CD4-positive, alpha-beta T cell treated with Interleukin-4 for 4 hours (primary cell): ENCODE measurements around the gene VPS51.

Experiments
- DNase-seq: peaks from one replicate; pipeline ENCODE4 v3.0.0-alpha.2; 2020

Gene VPS51

GRCh38 chr11:65095974-65096806 lies at the start of gene VPS51:
VPS51 (plus strand) TSS chr11:65096214; CDS start chr11:65096251, 37 bp downstream.
- peak; percentile 89 for DNase-seq

GRCh38 chr11:65047581-65048422 lies 48.2 kb upstream of the VPS51 start:
- no peak for DNase-seq

- DNase-seq: no peak
These were observed 44.6 kb upstream of the VPS51 start for GRCh38 chr11:65051398-65051858.

- DNase-seq: peak; percentile 12
These were observed 42.0 kb upstream of the VPS51 start for GRCh38 chr11:65053827-65054508.

- no peak for DNase-seq
These were observed 40.5 kb upstream of the VPS51 start for GRCh38 chr11:65055538-65055937.

GRCh38 chr11:65056999-65057398 lies 39.0 kb upstream of the VPS51 start:
- no peak for DNase-seq

- no peak for DNase-seq
These were observed 38.5 kb upstream of the VPS51 start for GRCh38 chr11:65057526-65057925.

- no peak for DNase-seq
These were observed 38.0 kb upstream of the VPS51 start for GRCh38 chr11:65058012-65058411.

- no peak for DNase-seq
These were observed 37.5 kb upstream of the VPS51 start, which contains the start of gene NAALADL1 for GRCh38 chr11:65058419-65059054. NAALADL1 (minus strand) TSS chr11:65058553; CDS start chr11:65058521, 32 bp downstream.

- no peak for DNase-seq
These were observed 36.5 kb upstream of the VPS51 start for GRCh38 chr11:65059523-65059922.

GRCh38 chr11:65059959-65060824 lies 35.8 kb upstream of the VPS51 start:
- DNase-seq: no peak

GRCh38 chr11:65060913-65061408 lies 35.1 kb upstream of the VPS51 start:
- DNase-seq: no peak

GRCh38 chr11:65063532-65063931 lies 32.5 kb upstream of the VPS51 start:
- no peak for DNase-seq

GRCh38 chr11:65064847-65065240 lies 31.2 kb upstream of the VPS51 start:
- no peak for DNase-seq

- no peak for DNase-seq
These were observed 30.2 kb upstream of the VPS51 start for GRCh38 chr11:65065851-65066250.

- no peak for DNase-seq
These were observed 29.7 kb upstream of the VPS51 start for GRCh38 chr11:65066315-65066714.

- DNase-seq: no peak
These were observed 29.2 kb upstream of the VPS51 start for GRCh38 chr11:65066805-65067291.

GRCh38 chr11:65067446-65067845 lies 28.6 kb upstream of the VPS51 start:
- no peak for DNase-seq

- DNase-seq: no peak
These were observed 26.8 kb upstream of the VPS51 start for GRCh38 chr11:65069217-65069616.

- no peak for DNase-seq
These were observed 23.9 kb upstream of the VPS51 start for GRCh38 chr11:65071907-65072630.

- no peak for DNase-seq
These were observed 23.4 kb upstream of the VPS51 start for GRCh38 chr11:65072631-65072966.
